Gastroesophageal sphincter (tissue), 4 donors: ENCODE results near the gene JAK3. TPM values are rescaled to one million over a fixed set of nuclear protein-coding genes. Genes with fewer than 3 reads are reported as not detected.

Experiments
- ATAC-seq: fragments of 150-250 bp; one replicate; pipeline ENCODE4 v1.9.1; 2016; ENCODE audit warnings: mild to moderate bottlenecking, moderate library complexity
- H3K27ac ChIP-seq, 4 donors: fragments of 200-600 bp; sonication (generic) in 3 of 4; 1 replicate in 3 of 4; 2 replicates in 1 of 4; pipeline ENCODE4 v1.5.1; 2016 to 2019
- H3K27me3 ChIP-seq: fragments of 200-600 bp; sonication (generic); one replicate; pipeline ENCODE4 v1.5.1; 2019
- H3K36me3 ChIP-seq, 2 donors: fragments of 200-600 bp; sonication (generic); one replicate each; pipeline ENCODE4 v1.5.1; 2019; ENCODE audit warnings: control low read depth in 1 of 2
- H3K4me1 ChIP-seq, 3 donors: fragments of 200-600 bp; sonication (generic); 1 replicate in 2 of 3; 2 replicates in 1 of 3; pipeline ENCODE4 v1.5.1; 2016 to 2019; ENCODE audit warnings: control low read depth in 2 of 3
- H3K4me3 ChIP-seq, 2 donors: fragments of 200-600 bp; sonication (generic); one replicate each; pipeline ENCODE4 v1.5.1; 2019; ENCODE audit warnings: mild to moderate bottlenecking in 1 of 2, moderate library complexity in 1 of 2
- H3K9me3 ChIP-seq, 3 donors: fragments of 200-600 bp; sonication (generic); one replicate each; pipeline ENCODE4 v1.5.1; 2017 to 2019; ENCODE audit warnings: control low read depth in 2 of 3
- CTCF ChIP-seq, 4 experiments: fragments of 200-600 bp in 2 of 4; fragments of 450-650 bp in 2 of 4; sonication (generic) in 1 of 4; IDR thresholded peaks; one replicate each; pipeline ENCODE4 v1.5.1; 2017 to 2019; ENCODE audit warnings: antibody characterized with exemption in 4 of 4, mild to moderate bottlenecking in 2 of 4, moderate library complexity in 2 of 4
- EP300 ChIP-seq: sonication (generic); formaldehyde crosslinking; IDR thresholded peaks from one replicate; pipeline ENCODE4 v1.6.1; 2017; ENCODE audit warnings: antibody characterized with exemption, mild to moderate bottlenecking
- POLR2A ChIP-seq, 2 donors: fragments of 450-650 bp; IDR thresholded peaks; one replicate each; pipeline ENCODE4 v1.6.1; 2017; ENCODE audit warnings: antibody characterized with exemption in 2 of 2, mild to moderate bottlenecking in 2 of 2, moderate library complexity in 1 of 2
- POLR2AphosphoS5 ChIP-seq: sonication (generic); formaldehyde crosslinking; IDR thresholded peaks from one replicate; pipeline ENCODE4 v1.6.1; 2017; ENCODE audit warnings: antibody characterized with exemption
- WGBS, 2 donors: methylation state at CpG; one replicate each; pipeline ENCODE4 v1.1.5; 2018; ENCODE audit warnings: low coverage in 1 of 2; 5-methylcytosine and 5-hydroxymethylcytosine counted together
- total RNA-seq, 4 donors: library from RNA; depleted of rRNA; stranded (reverse); fragments of >200 nt; gene quantifications; one replicate each; pipeline ENCODE4 v1.1.0, GENCODE V29; 2016

The JAK3 gene
- total RNA-seq, 4 donors from 2014 or later, result 1.2 to 5.9 (median 2.3) TPM

GRCh38 chr19:17871032-17871877 lies 23.5 kb upstream of the JAK3 start:
- no peaks in the 10 kb centered on the region for H3K9me3 ChIP-seq
- peaks cover 70% of the 10 kb centered on the region for H3K27me3 ChIP-seq
- H3K4me3 ChIP-seq, result no peak overlapping the region
- no peak for TF ChIP-seq POLR2AphosphoS5
- TF ChIP-seq CTCF (IDR thresholded peaks at IDR 0.05), result no peak
- TF ChIP-seq POLR2A (IDR thresholded peaks at IDR 0.05), result no peak
- TF ChIP-seq EP300, result no peak
- H3K4me1 ChIP-seq, result peaks cover 0 to 32% (median 11%) of the 10 kb centered on the region in 3 donors
- no peak for ATAC-seq
- WGBS, 2 donors, result 47 to 51% methylated on average over 2 to 3 of the region's 10 CpGs
- H3K36me3 ChIP-seq, result peaks cover 0 to 1% of the 10 kb centered on the region in 2 donors
- H3K27ac ChIP-seq, result no peak overlapping the region

DNA sequence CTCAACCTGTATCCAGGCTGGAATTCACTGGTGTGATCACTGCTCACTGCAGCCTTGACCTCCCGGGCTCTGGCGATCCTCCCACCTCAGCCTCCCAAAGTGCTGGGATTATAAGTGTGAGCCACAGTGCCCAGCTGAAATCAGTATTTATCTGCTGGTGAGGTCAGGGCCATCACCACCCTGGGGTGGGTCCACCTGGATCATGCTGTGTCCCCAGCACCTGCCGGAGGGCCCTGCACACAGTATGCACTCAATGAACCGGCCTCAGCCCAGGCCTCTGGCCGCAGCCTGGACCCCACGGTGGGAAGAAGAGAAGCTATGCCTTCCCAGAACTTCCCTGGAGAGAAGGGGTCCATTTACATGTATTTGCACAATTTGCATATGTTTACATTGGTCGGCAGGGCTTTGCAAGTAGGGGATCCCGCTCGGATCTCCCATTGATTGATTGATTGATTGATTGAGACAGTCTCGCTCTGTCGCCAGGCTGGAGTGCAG lies 21.4 kb upstream of the JAK3 start:
- TF ChIP-seq POLR2AphosphoS5, result no peak
- no peak for TF ChIP-seq POLR2A (IDR thresholded peaks at IDR 0.05)
- no peak for TF ChIP-seq CTCF (IDR thresholded peaks at IDR 0.05)
- TF ChIP-seq EP300, result no peak
- H3K27me3 ChIP-seq, result peaks cover 49% of the 10 kb centered on the region
- no peak for ATAC-seq
- H3K4me1 ChIP-seq, result peaks cover 0 to 29% (median 11%) of the 10 kb centered on the region in 3 donors
- no peaks in the 10 kb centered on the region for H3K9me3 ChIP-seq
- H3K36me3 ChIP-seq, result peaks cover 0 to 22% of the 10 kb centered on the region in 2 donors
- no peak overlapping the region for H3K27ac ChIP-seq
- no peak overlapping the region for H3K4me3 ChIP-seq
- 41 to 64% methylated on average over 2 to 6 of the region's 11 CpGs for WGBS, 2 donors

DNA sequence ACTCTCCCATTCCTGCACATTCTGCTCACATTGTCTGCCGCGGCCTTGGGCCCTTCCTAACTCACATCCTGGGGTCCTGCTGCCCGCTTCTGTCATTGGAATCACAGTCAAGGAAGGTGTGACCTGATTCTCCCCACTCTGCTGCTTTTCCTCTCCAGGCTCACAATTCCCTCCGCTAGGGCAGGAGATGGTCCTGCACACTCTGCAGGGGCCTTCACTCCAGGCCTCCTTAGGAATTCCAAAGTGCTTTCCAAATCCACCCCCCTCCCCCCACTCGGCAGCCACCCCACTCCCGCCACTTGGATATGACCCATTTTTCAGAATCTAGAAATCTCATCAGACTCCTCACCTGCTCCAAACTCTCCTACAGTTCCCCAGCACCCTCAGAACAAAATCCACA lies 20.9 kb upstream of the JAK3 start:
- ATAC-seq, result no peak
- TF ChIP-seq CTCF (IDR thresholded peaks at IDR 0.05), result no peak
- no peak for TF ChIP-seq EP300
- no peak for TF ChIP-seq POLR2AphosphoS5
- no peak for TF ChIP-seq POLR2A (IDR thresholded peaks at IDR 0.05)
- Histone ChIP-seq H3K9me3 (no peaks in the 10 kb centered on the region), H3K36me3 (peaks cover 0 to 27% of the 10 kb centered on the region in 2 donors), H3K27me3 (peaks cover 44% of the 10 kb centered on the region), H3K4me1 (peaks cover 0 to 24% (median 6%) of the 10 kb centered on the region in 3 donors), H3K4me3 (no peak overlapping the region), H3K27ac (no peak overlapping the region)
- WGBS, 2 donors, result 53% methylated on average over 5 of the region's 6 CpGs; no CpG with 5 or more reads in 1 of the 2 donors

- peaks cover 27% of the 10 kb centered on the region for H3K27me3 ChIP-seq
- no peak overlapping the region for H3K4me3 ChIP-seq
- H3K27ac ChIP-seq, result no peak overlapping the region
- no peaks in the 10 kb centered on the region for H3K9me3 ChIP-seq
- TF ChIP-seq CTCF (IDR thresholded peaks at IDR 0.05), result no peak
- TF ChIP-seq POLR2A (IDR thresholded peaks at IDR 0.05), result no peak
- no peak for TF ChIP-seq EP300
- TF ChIP-seq POLR2AphosphoS5, result no peak
- H3K4me1 ChIP-seq, result peaks cover 0 to 21% (median 3%) of the 10 kb centered on the region in 3 donors
- no peak for ATAC-seq
- H3K36me3 ChIP-seq, result peaks cover 0 to 44% of the 10 kb centered on the region in 2 donors
- 65 to 90% methylated on average over 2 to 4 of the region's 11 CpGs for WGBS, 2 donors
Observed at GRCh38 chr19:17866964-17867486, 19.2 kb upstream of the JAK3 start.
